GM18520 (cell line): ENCODE measurements around the gene MVB12A.

Source experiments
- ATAC-seq: cut with Tn5 transposase; IDR thresholded peaks from one replicate; pipeline ENCODE4 v1.9.1; 2021; ENCODE audit not compliant: unreplicated experiment

MVB12A gene

DNA sequence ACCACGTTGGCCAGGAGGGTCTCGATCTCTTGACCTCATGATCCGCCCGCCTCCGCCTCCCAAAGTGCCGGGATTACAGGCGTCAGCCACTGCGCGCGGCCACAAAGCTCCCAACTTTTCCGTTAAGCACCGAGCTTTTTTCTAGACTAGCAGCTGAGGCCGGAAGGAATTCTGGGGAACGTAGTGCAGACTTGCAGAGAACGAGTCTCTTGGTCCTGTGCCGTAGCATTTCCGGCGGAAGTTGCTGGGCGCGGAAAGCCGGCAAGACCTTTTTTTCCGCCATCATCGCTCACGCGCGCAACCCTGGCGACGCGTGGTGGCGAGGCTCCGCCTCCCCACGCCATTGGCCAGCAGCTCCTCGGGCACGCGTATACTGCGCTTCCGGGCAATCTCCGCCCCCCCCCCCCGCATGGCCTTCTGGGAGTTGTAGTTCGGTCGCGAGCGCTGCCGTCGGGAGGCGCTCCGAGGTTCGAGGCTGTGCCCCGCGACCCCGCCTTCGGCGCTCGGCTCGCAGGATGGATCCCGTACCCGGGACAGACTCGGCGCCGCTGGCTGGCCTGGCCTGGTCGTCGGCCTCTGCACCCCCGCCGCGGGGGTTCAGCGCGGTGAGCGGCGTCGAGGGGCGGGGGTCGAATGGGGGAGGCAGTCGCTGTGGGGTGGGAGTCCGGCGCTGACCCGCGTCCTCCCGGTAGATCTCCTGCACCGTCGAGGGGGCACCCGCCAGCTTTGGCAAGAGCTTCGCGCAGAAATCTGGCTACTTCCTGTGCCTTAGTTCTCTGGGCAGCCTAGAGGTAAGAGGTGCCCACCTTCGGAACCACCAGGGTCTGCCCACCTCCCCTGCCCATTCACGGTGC is at the start of gene MVB12A:
Gene MVB12A (plus strand): TSS at position 427 of the 854 bp plus-strand sequence. CDS start 89 bp downstream, at position 516.
- ATAC-seq: peak; percentile 88

DNA sequence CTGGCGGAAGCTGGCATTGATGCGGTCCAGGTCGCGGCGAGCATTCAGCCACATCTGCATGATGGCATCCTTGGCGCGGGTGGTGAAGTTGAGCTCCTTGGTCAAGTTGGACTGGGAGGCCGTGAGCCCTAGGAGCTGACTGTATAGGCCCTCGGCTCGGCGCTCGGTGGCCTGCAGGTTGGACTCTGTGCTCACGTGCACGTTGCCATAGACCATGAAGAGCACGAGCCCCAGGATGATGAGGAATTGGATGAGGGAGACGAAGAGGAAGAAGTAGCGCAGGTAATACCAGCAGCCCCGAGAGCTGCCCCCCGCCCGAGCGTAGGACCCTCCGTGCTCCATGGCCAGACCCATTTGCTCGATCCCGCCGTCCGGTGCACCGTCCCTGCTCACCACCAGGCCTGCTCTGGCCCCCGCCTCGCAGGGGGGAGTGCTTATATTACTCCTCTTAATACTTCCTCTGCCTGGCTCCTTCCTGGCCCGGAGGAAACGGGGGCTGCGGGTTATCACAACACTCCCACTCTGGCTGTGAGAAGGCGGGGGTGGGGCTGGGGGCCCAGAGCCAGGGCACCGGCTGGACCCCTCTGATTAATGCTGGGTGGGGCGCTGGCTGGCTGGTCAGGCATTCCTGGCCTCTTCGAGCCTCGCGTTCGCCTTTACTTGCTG is 42.8 kb upstream of the MVB12A start, which contains the start of gene PLVAP:
Gene PLVAP (minus strand): TSS at position 408 of the 666 bp plus-strand sequence. CDS start 54 bp downstream, at position 354.
- ATAC-seq: no peak

DNA sequence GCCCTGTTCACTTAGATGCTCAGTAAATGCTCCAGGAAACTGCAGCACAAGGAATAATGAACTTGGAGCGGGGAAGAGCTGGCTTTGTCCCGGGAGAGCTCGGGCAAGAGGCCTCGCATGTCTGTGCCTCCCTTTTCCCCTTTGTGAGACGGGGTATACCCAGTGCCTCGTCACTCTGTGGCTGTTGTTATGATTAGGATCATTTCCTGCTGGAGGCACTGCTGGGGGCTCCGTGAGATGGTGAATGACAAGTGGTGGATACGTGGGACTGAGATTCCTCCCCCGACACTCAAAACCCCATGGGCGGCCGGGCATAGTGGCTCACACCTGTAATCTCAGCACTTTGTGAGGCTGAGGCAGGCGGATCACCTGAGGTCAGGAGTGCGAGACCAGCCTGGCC is 41.6 kb upstream of the MVB12A start:
- no peak for ATAC-seq

DNA sequence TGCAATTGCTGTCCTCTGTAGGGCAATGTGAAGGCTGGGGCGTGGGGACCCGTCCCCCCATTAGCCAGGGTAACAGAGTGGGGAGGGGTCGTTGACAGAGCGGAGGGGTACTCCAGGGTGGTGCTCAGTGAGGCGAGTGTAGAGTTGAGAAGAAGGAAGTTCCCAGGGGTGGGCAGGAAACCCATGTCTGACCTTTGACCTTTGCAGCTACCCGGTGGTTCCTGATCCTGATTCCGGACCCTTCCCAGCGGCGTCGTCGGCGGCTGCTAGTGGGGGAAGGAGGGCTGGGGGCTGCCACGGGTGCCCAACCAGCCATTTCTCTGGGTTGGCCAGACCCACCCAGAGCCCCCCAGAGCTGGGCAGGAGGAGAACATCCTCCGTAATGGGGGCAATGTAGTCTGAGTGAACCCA is 40.6 kb upstream of the MVB12A start:
- no peak for ATAC-seq

DNA sequence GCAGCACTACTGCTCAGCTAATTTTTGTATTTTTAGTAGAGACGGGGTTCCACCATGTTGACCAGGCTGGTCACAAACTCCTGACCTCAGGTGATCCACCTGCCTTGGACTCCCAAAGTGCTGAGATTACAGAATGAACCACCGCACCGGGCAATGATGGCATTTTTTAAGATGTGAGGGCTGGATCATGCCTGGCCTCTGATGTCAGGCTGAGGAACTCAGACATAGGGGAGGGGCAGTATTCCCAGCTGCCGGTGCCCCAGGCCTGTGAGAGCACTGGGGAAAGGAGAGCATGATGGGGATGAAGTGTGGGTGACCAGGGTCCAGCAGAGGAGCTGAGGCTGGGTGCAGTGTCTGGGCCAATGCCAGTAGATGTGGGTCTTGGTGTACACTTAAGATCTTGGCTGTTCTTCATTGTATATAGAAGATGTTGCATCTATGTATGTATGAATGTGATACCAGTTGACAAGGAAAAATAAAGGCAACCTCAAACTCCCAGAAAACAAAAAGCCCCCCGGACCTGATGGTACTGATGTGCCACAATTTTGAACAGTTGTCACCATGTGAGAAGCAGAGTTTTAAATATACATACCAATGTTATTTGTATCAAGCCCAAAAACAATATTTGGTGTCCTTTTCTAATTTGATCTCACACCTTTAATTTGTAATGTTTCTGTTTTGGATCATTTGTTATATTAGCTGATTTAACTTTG is 39.3 kb upstream of the MVB12A start:
- ATAC-seq: no peak

DNA sequence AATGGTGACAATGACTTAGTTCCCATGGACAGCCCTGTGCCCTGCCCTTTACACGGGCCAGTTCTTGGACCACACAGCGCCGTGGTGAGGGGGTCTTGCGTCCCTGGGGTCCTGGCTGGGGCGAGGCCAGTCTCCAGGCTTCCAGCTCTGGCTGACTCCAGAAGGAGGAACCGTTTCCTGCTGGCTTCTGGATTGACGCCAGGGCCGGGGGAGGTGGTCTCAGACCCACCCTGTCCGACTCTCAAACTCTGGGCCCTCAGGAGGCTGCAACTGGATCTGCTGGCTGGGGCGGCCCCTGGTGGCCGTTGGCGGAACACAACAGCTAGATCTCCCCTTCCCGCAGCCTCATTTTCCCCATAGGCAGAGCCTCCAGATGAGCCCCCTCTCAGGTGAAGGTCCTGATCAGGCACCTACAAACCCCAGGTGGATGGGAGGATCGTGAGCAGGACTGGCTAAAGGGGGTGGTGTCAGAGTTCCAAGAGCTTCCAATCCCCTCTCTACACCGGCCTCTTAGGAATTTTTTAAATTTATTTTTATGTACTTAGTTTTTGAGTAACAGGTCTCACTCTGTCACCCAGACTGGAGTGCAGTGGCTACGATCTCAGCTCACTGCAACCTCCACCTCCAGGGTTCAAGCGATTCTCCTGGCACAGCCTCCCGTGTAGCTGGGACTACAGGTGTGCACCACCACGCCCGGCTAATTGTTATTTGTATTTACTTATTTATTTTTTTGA is 33.8 kb upstream of the MVB12A start:
- ATAC-seq: no peak

DNA sequence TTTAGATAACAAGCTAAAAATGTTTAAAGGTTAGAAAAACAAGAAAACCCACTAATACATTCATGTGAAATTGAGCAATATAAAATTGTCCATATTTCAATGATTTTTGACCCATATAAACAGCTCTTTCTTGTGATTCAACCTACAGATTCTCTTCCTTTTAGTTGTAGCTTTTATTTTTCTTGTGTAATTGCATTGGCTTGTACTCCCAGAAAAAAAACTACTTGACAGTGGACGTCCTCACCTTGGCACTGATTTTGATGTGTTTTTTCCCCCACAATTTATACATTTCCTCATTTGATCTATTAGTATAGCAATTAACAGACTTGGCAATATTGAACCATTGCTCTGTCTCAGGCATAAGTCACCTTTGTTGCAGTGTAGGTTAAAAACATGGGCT is 30.6 kb upstream of the MVB12A start:
- ATAC-seq: no peak

DNA sequence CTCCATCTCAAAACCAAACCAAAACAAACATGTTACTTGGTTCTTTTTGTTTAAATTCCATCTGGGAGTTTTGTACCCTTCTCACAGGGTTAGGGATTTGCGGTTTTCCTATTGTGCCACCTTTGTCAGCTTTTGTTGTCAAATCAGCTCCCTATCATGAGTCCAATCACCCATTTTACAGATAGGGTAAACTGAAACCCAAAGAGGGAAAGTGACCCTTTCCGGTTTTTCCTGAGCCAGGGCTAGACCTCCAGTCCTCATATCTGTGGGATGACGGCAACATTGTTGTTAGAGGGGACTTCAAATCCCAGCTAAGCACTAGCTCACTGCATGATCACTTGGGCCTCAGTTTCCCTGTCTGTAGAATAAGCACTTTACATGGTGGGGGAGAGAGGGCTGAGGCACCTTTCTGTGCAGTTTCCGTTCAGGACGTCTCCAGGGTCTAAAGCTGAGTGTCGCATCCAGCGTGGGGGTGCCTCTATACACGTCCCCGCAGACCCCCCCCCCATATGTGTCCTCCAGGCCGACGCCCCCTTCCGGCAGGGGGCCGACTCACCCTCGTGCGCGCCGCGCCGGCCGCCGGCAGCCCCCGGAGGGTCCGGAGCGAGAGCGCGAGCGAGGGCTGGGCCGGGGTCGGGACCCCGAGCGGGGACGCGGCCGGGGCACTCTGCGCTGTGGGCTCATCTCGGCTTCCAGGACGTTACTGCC is 29.7 kb upstream of the MVB12A start:
- no peak for ATAC-seq

DNA sequence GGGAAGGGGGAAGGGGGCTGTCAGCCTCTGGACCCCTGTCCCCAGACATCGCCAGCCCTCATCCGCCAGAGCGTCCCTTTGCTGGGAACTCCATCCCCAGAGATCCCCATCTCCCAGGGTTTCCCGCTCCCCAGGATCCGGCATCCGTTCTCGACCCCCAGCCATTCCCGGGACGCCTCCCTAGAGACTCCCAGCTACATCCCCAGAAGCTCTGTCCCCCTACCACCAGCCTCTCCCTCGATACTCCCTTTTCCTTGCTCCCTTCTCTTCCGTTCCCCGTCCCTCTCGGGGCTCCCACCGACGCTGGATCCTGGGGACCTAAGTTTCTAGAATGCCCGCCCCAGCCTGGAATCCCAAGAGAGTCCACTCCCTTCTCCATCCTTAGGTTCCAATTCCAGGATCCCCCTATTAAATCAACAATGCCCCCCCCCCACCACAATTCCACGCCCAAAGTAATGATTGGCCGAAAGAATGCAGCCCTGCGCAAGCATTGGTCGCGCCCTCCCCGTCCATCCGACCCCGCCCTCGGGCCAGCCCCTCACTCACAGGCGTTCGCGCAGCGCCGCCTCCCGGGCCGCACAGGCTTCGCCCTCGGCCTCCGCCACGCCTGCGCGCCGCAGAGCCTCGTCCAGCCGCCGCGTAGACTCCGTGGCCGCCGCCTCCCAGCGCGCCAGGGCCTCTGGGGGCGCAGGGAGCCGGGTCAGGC is 29.0 kb upstream of the MVB12A start:
- peak; percentile 93 for ATAC-seq

DNA sequence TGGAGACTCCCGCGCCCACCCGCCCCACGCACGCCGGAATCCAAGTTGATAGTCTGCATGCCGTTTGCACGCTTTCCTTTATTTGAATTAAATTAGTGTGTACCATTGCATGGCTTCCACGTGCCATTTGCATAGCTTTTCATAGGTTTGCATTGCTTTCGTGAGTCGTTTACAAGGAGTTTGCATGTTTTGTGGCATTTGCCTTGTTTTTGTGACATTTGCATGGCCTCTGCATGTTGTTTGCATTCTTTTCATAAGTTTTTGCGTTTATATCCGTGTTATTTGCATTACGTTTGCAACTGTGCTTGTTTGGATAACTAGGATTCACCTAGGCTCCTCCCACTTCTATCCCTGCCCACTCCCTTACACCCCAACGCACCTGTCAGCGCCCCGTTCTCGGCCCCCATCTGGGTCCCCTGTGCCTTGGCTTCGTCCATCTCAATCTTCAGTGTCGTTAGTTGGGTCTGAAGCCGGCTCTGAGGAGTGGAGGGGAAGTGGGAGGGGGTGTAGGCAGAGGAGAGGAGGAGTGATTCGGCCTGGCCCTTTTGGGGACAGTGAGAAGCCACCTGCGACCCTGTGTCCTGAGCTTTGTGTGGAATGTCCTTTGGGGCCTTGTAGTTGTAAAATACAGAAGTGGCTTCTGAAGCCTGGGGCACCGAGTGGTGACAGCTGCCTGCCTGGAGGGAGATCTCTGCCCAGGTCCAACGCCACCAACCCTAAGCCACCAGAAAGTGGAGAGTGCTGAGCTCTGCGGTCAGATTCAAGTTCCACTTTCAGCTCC is 28.3 kb upstream of the MVB12A start:
- ATAC-seq: no peak

DNA sequence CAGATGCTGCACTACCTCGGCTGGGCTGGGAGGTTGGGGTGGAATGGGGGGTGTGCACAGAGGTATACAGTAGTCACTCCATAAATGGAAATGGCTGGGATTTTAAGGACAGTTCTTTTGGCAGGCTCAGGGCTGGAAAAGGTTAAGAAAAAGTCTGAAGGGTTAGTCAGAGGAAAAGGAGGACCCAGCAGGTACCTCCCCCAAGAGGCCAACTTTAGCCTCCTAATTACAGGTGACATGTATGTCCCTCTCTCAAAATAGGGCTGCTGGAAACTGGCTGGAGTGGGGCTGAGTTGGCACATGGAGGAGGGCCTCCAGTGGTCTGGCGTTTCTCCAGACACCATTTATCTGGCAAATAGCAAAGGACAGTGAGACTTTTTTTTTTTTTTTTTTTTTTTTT is 26.8 kb upstream of the MVB12A start:
- no peak for ATAC-seq

DNA sequence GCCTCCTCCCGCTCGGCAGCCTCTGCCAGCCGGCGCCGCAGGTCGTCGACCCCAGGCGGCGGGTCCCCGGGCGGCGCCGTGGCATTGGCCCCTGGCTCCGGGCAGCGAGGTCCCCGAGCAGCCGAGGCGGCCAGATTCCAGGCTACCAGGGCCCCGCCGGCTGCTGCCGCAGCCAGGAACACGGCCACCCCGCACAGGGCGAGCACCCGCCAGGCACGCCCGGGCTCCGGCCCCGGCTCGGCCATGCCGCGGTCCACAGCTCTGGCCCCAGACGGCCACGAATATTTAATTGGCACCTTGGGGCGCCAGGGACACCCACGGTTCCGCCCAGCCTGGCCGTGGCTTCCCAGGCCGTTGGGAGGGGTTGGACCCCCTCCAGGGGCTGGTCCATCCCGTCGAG is 25.9 kb upstream of the MVB12A start, which contains the start of gene CCDC194:
Gene CCDC194 (minus strand): TSS at position 283 of the 400 bp plus-strand sequence. CDS start 38 bp downstream, at position 245.
- ATAC-seq: no peak

DNA sequence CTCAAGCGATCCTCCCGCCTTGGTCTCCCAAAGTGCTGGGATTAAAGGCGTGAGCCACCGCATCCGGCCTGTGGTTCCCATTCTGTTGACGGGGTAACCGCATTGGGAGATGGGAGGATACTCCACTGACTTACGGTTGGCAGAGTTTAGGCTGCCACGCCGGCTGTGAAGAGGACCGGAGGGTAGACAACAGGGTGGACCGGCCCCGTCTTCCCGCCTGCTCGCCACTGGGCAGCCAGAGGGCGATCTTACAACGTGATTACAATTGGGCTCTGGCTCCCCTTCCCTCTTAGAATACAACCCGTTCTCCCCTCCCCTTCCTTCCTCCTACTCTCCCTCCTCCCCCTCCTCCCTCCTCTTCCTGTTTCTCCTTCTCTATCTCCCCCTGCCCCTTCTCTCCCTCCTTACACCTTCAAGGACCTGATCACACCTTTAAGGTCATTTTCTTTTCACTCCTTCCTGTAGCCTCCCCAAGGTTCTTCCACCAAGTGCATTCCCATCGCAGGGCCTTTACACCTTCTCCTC is 24.9 kb upstream of the MVB12A start:
- ATAC-seq: no peak

DNA sequence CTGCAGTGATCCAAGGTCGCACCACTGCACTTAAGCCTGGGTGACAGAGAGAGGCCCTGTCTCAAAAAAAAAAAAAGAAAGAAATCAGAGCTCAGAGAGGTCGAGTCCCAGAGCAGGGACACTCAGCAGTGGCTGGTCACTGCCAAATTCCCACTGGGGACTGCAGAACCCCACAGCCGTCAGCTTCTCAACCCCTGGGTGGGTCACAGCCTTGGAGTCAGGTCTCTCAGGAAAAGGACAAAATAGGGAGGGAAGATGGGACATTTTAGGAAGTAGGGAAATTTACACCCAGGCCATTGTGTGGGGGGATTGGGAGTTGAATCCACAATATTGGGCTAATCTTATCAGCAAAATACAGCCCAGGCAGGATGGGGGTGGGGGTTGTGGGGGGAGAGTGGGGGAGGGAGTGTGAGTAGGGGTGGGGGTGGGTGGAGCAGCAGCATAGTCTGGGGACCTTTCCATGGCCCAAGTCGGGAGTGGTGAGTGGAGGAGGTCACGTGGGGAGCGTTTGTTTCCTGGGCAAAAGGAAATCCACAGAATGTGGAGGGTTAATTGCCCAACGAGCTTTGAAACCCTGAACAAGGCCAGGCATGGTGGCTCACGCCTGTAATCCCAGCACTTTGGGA is 20.8 kb upstream of the MVB12A start:
- ATAC-seq: no peak

DNA sequence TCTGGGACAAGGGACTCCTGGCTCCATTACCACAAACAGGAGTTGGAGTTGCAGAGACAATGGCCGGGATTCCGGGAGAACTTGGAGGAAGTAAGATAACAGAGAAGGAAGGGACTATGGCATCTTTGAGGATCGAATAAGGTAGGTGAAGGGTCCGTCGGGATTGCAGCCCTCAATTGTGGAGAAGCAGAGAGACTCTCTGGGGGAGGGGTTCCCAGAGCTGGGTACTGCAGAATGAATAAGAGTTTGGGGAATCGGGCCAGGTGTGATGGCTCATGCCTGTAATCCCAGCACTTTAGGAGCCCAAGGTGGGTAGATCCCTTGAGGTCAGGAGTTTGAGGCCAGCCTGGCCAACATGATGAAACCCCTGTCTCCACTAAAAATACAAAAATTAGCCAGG is 18.2 kb upstream of the MVB12A start:
- ATAC-seq: no peak

DNA sequence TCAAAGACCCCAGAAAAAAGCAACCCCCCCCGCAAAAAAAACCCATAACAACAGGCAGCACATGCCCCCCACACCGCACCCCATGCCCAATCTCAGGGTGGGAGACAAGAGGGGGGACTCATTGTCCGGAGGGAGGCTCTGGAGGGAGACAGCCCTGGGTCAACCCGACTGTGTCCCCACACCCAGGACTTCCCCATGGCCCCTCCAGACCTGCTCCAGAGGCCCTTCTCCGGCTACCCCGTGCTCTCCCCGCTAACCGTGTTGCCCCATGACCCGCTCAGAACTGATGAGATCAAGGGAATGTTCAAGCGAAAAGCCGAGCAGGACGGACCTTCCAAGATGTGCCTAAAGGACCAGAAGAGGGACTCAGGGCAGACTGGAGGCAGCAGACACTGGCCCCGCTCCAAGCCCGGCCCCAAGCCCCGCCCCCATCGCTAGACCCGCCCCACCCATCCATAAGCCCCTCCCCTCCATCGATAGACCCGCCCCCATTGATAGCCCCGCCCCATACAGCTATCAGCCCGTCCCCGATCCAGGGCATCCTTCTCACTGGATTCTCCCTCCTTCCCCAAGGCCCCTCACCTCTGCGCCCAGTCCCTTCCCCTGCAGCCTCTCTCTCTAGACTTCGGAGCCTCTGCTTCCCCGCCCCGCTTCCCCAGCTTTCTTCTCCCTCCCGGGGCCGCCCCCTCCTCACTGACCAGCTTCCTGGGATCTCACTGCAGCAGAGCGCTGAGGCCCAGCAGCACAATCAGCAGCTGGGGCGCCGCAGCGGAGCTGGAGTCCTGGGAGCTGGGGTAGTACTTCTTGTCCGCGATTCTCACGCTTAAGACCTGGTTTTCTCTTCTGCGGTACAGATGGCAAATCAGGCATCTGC is 16.6 kb upstream of the MVB12A start:
- ATAC-seq: no peak

DNA sequence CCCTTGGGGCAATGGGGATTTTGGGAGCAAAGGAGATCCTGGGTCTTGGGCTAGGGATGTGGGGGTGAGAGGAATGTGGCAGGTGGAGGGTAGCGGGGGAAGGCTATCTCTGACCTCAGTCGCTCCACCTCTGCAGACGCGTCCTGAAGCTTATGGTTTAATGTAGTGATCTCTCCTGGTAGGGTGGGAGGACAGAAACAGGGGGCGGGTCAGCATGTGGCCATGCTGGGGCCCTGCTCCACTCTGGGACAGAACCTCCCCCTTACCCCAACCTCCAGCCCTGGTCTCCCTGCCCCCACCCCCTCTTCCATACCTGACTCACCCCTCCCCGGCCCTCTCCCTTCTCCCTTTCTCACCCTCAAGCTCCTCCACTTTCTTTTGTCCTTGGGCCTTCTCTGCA is 15.8 kb upstream of the MVB12A start:
- ATAC-seq: no peak
